Neural cell (in vitro differentiated cells): ENCODE results near the gene SIL1. TPM values are rescaled to one million over a fixed set of nuclear protein-coding genes. Genes with fewer than 3 reads are reported as not detected.

Experiments used
- H2AFZ ChIP-seq: fragments of 200-600, 300-800 bp; sonication (generic), shearing (Covaris generic); 2 replicates; pipeline ENCODE4 v1.6.0; 2014; ENCODE audit warnings: low read depth, mild to moderate bottlenecking, antibody characterized with exemption, low read length, moderate library complexity
- H3F3A ChIP-seq: fragments of 200-600 bp; shearing (Covaris generic); 2 replicates; pipeline ENCODE4 v1.6.1; 2016; ENCODE audit warnings: mild to moderate bottlenecking, moderate library complexity, mixed read lengths, antibody characterized with exemption, low read length; ENCODE audit not compliant: insufficient read depth, poor library complexity, severe bottlenecking
- H3K27ac ChIP-seq: fragments of 200-600, 300-800 bp; sonication (generic), shearing (Covaris generic); 2 replicates; pipeline ENCODE4 v1.5.1; 2014; ENCODE audit warnings: mild to moderate bottlenecking, low read length, moderate library complexity
- H3K27me3 ChIP-seq: fragments of 300-800, 200-600 bp; sonication (generic), shearing (Covaris generic); 2 replicates; pipeline ENCODE4 v1.6.0; 2014; ENCODE audit warnings: mild to moderate bottlenecking, low read depth, low read length, moderate library complexity; ENCODE audit not compliant: insufficient read depth
- H3K36me3 ChIP-seq: fragments of 300-800, 200-600 bp; sonication (generic), shearing (Covaris generic); 2 replicates; pipeline ENCODE4 v1.5.1; 2014; ENCODE audit warnings: mild to moderate bottlenecking, antibody characterized with exemption, low read length, moderate library complexity; ENCODE audit not compliant: insufficient read depth
- H3K4me2 ChIP-seq: fragments of 300-800, 200-600 bp; sonication (generic), shearing (Covaris generic); 2 replicates; pipeline ENCODE4 v1.6.0; 2014; ENCODE audit warnings: mild to moderate bottlenecking, low read length
- H3K4me3 ChIP-seq: fragments of 300-800, 200-600 bp; sonication (generic), shearing (Covaris generic); 2 replicates; pipeline ENCODE4 v1.5.1; 2014; ENCODE audit warnings: mild to moderate bottlenecking, low read length, moderate library complexity
- H3K79me2 ChIP-seq: fragments of 200-600 bp; shearing (Covaris generic); replicated peaks from 2 replicates; pipeline ENCODE4 v1.6.0; 2014; ENCODE audit warnings: mild to moderate bottlenecking, low read length, moderate library complexity; ENCODE audit not compliant: insufficient read depth
- H3K9ac ChIP-seq: fragments of 300-800, 200-600 bp; sonication (generic), shearing (Covaris generic); 2 replicates; pipeline ENCODE4 v1.6.1; 2016; ENCODE audit warnings: mild to moderate bottlenecking, low read length, mixed read lengths
- H3K9me2 ChIP-seq: fragments of 200-600 bp; shearing (Covaris generic); 2 replicates; pipeline ENCODE4 v1.6.1; 2016; ENCODE audit warnings: mild to moderate bottlenecking, low read length, mixed read lengths; ENCODE audit not compliant: insufficient read depth
- H3K9me3 ChIP-seq: fragments of 200-600, 300-800 bp; sonication (generic), shearing (Covaris generic); 2 replicates; pipeline ENCODE4 v1.6.1; 2016; ENCODE audit warnings: mild to moderate bottlenecking, mixed run types, low read length, moderate library complexity, mixed read lengths
- H4K20me1 ChIP-seq: fragments of 200-600 bp; shearing (Covaris generic); 2 replicates; pipeline ENCODE4 v1.6.1; 2016; ENCODE audit warnings: mild to moderate bottlenecking, mixed run types; ENCODE audit not compliant: insufficient read depth
- EP300 ChIP-seq: fragments of 450-650 bp; conservative IDR thresholded peaks from 2 replicates; pipeline ENCODE4 v1.6.1; 2014; ENCODE audit warnings: antibody characterized with exemption, mild to moderate bottlenecking, moderate library complexity; ENCODE audit not compliant: poor library complexity, severe bottlenecking
- EZH2 ChIP-seq: fragments of 200-600, 300-800 bp; shearing (Covaris generic), sonication (generic); IDR thresholded peaks from 2 replicates; pipeline ENCODE4 v1.6.1; 2014; ENCODE audit warnings: antibody characterized with exemption, low read length, borderline replicate concordance, mild to moderate bottlenecking; ENCODE audit not compliant: insufficient read depth, poor library complexity, severe bottlenecking
- MXI1 ChIP-seq: fragments of 450-650 bp; conservative IDR thresholded peaks from 2 replicates; pipeline ENCODE4 v1.6.1; 2014; ENCODE audit warnings: antibody characterized with exemption, mild to moderate bottlenecking; ENCODE audit not compliant: poor library complexity, severe bottlenecking
- POLR2AphosphoS5 ChIP-seq: IDR thresholded peaks from 2 replicates; pipeline ENCODE4 v1.6.1; 2012
- RAD21 ChIP-seq: fragments of 450-650 bp; conservative IDR thresholded peaks from 2 replicates; pipeline ENCODE4 v1.6.1; 2014; ENCODE audit warnings: antibody characterized with exemption, mild to moderate bottlenecking, moderate library complexity
- SMC3 ChIP-seq: fragments of 450-650 bp; conservative IDR thresholded peaks from 2 replicates; pipeline ENCODE4 v1.6.1; 2014; ENCODE audit warnings: antibody characterized with exemption, mild to moderate bottlenecking, moderate library complexity; ENCODE audit not compliant: poor library complexity
- TAF1 ChIP-seq: IDR thresholded peaks from 2 replicates; pipeline ENCODE4 v1.6.1; 2012; ENCODE audit warnings: low read depth
- polyA plus RNA-seq: library from polyadenylated mRNA; depleted of rRNA; stranded (reverse); fragments of >200 nt; gene quantifications from 2 replicates; pipeline ENCODE4 v1.2.3, GENCODE V29; 2014
- TF ChIP-seq, protein P1 (sequence below): fragments of 450-650 bp; IDR thresholded peaks from 2 replicates; pipeline ENCODE4 v1.5.1; 2014; ENCODE audit warnings: antibody characterized with exemption, mild to moderate bottlenecking, moderate library complexity; ENCODE audit not compliant: poor library complexity, severe bottlenecking
- TF ChIP-seq, protein P2 (sequence below): IDR thresholded peaks from 2 replicates; pipeline ENCODE4 v1.6.1; 2012; ENCODE audit warnings: borderline replicate concordance

SIL1 gene
- polyA plus RNA-seq, 1 donor from 2014 or later, result 4.7 TPM

DNA sequence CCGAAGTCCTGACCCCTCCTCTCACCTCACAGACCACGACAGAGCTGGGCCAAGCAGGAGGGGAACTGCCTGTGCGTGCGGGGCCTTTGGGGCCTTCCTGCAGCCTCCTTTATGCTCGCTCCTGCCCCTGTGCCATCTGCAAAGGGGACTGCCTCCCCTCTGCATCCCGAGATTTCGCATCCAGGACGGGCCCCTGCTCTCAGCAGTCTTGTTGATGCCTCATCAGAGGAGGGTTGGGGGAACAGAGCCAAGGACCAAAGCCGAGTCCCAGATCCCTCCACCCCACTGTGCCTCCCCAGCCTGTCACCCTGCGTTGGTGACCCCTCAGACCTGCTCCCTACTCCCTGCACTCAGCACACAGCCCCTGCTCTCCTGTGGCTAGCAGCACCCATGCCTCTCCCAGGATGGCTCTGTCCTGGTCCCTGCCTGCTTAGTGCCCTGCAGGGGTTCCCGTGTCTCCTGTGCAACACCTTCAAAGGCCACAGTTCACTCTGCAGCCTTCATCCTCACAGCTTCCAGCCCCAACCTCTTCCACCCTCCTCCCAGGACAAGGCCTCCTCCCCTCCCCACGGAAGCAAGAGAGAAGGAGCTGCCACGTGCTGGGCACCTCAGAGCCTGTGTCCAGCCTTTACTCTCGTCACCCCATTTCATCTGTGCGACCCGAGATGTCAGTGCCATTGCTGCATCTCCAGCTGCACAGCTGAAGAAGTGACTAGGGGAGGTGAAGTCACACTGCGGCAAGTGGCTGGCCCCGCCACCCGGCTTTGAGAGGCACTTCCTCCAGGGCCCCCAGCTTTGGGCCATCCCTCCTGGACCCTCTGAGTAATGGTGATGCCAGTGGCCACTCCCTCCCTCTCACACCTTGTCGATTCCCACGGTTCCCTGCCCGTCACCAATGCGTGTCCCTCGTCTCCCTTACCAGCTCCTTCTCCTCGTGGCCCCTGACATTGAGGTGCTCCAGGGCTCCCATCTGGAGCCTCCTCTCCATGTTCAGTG lies 260.5 kb downstream of the SIL1 start:
- Histone ChIP-seq H3F3A (no peaks in the 10 kb centered on the region), H2AFZ (no peak overlapping the region), H3K27me3 (no peaks in the 10 kb centered on the region), H3K36me3 (no peaks in the 10 kb centered on the region), H3K9me2 (no peaks in the 10 kb centered on the region), H3K9ac (no peak overlapping the region), H3K4me3 (no peak overlapping the region), H3K79me2 (no peaks in the 10 kb centered on the region), H3K4me2 (no peak overlapping the region), H3K27ac (no peak overlapping the region), H4K20me1 (no peaks in the 10 kb centered on the region), H3K9me3 (no peaks in the 10 kb centered on the region)
- TF ChIP-seq TAF1 (no peak), EP300 (no peak), POLR2AphosphoS5 (no peak), EZH2 (no peak), RAD21 (no peak), MXI1 (no peak), SMC3 (no peak)
- TF ChIP-seq, protein P1, sequence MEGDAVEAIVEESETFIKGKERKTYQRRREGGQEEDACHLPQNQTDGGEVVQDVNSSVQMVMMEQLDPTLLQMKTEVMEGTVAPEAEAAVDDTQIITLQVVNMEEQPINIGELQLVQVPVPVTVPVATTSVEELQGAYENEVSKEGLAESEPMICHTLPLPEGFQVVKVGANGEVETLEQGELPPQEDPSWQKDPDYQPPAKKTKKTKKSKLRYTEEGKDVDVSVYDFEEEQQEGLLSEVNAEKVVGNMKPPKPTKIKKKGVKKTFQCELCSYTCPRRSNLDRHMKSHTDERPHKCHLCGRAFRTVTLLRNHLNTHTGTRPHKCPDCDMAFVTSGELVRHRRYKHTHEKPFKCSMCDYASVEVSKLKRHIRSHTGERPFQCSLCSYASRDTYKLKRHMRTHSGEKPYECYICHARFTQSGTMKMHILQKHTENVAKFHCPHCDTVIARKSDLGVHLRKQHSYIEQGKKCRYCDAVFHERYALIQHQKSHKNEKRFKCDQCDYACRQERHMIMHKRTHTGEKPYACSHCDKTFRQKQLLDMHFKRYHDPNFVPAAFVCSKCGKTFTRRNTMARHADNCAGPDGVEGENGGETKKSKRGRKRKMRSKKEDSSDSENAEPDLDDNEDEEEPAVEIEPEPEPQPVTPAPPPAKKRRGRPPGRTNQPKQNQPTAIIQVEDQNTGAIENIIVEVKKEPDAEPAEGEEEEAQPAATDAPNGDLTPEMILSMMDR, result no peak
- TF ChIP-seq, protein P2, sequence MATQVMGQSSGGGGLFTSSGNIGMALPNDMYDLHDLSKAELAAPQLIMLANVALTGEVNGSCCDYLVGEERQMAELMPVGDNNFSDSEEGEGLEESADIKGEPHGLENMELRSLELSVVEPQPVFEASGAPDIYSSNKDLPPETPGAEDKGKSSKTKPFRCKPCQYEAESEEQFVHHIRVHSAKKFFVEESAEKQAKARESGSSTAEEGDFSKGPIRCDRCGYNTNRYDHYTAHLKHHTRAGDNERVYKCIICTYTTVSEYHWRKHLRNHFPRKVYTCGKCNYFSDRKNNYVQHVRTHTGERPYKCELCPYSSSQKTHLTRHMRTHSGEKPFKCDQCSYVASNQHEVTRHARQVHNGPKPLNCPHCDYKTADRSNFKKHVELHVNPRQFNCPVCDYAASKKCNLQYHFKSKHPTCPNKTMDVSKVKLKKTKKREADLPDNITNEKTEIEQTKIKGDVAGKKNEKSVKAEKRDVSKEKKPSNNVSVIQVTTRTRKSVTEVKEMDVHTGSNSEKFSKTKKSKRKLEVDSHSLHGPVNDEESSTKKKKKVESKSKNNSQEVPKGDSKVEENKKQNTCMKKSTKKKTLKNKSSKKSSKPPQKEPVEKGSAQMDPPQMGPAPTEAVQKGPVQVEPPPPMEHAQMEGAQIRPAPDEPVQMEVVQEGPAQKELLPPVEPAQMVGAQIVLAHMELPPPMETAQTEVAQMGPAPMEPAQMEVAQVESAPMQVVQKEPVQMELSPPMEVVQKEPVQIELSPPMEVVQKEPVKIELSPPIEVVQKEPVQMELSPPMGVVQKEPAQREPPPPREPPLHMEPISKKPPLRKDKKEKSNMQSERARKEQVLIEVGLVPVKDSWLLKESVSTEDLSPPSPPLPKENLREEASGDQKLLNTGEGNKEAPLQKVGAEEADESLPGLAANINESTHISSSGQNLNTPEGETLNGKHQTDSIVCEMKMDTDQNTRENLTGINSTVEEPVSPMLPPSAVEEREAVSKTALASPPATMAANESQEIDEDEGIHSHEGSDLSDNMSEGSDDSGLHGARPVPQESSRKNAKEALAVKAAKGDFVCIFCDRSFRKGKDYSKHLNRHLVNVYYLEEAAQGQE, result no peak

DNA sequence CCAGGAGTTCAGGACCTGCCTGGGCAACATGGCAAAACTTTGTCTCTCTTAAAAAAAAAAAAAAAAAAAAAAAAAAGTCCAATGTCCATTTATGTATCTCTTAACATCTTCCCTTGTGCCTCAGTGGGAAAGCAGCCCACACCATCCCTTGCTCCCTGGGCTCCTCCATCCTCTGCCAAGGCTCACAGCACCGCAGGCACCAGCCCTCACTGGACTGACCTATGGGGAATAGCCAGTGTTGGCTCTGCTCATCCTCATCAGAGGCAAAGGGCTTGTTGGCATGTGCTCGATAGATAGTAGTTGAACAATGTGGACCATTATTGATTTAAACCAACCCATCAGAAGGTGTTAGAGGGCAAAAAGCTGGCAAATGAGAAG lies 261.2 kb downstream of the SIL1 start:
- TF ChIP-seq, protein P1, result no peak
- TF ChIP-seq TAF1 (no peak), SMC3 (no peak), EZH2 (no peak), EP300 (no peak)
- TF ChIP-seq, protein P2, result no peak
- H3F3A ChIP-seq, result no peaks in the 10 kb centered on the region
- no peak overlapping the region for H3K4me2 ChIP-seq
- no peaks in the 10 kb centered on the region for H3K27me3 ChIP-seq
- H3K79me2 ChIP-seq, result no peaks in the 10 kb centered on the region
- H2AFZ ChIP-seq, result no peak overlapping the region
- H3K4me3 ChIP-seq, result no peak overlapping the region
- H3K9me2 ChIP-seq, result no peaks in the 10 kb centered on the region
- no peaks in the 10 kb centered on the region for H3K9me3 ChIP-seq
- no peak overlapping the region for H3K27ac ChIP-seq
- no peak overlapping the region for H3K9ac ChIP-seq
- no peaks in the 10 kb centered on the region for H4K20me1 ChIP-seq
- no peaks in the 10 kb centered on the region for H3K36me3 ChIP-seq
